GM12891 (cell line): ENCODE results near the gene CCZ1B.
"Not testable (repeated sequence)": the region's sequence is repeated elsewhere in the genome, so short reads cannot be mapped to it uniquely, and the experiment has no call there.

Experiments used
- DNase-seq: peaks from one replicate; pipeline ENCODE4 v3.0.0; 2011; ENCODE audit warnings: low spot score; ENCODE audit not compliant: insufficient read length
- FAIRE-seq: peaks from 2 replicates; lab custom pipeline; 2011; peaks lifted over from hg19 to GRCh38; lab: Jason Lieb, UNC
- PAX5 ChIP-seq: IDR thresholded peaks from 2 replicates; pipeline ENCODE4 v1.6.1; 2011; ENCODE audit warnings: low read length, moderate library complexity, mild to moderate bottlenecking; ENCODE audit not compliant: insufficient read depth, severe bottlenecking
- POLR2A ChIP-seq: IDR thresholded peaks from 2 replicates; pipeline ENCODE4 v1.6.1; 2011; ENCODE audit warnings: low read depth, low read length, control low read depth
- POLR2AphosphoS5 ChIP-seq: IDR thresholded peaks from 2 replicates; pipeline ENCODE4 v1.6.1; 2011; ENCODE audit warnings: low read depth, low read length, control low read depth
- POU2F2 ChIP-seq: IDR thresholded peaks from 2 replicates; pipeline ENCODE4 v1.6.1; 2011; ENCODE audit warnings: low read depth, mild to moderate bottlenecking, control low read depth, low read length, moderate library complexity
- SPI1 ChIP-seq: IDR thresholded peaks from 2 replicates; pipeline ENCODE4 v1.6.1; 2011; ENCODE audit warnings: low read depth, low read length, control low read depth

CCZ1B gene

GRCh38 chr7:6835521-6835920, 9.4 kb upstream of the CCZ1B start:
- not testable (repeated sequence) for FAIRE-seq, DNase-seq

- TF ChIP-seq POLR2A (no peak), POU2F2 (no peak), SPI1 (no peak), POLR2AphosphoS5 (no peak), PAX5 (no peak)
- DNase-seq (no peak), FAIRE-seq (no peak)
Measured at GRCh38 chr7:6833636-6834035, 7.6 kb upstream of the CCZ1B start.

GRCh38 chr7:6831018-6831725, 5.1 kb upstream of the CCZ1B start:
- TF ChIP-seq POU2F2: no peak
- DNase-seq (no peak), FAIRE-seq (no peak)

- DNase-seq, FAIRE-seq: not testable (repeated sequence)
Measured at GRCh38 chr7:6830026-6830425, 4.0 kb upstream of the CCZ1B start.

- not testable (repeated sequence) for DNase-seq, FAIRE-seq
Measured at GRCh38 chr7:6829616-6830015, 3.5 kb upstream of the CCZ1B start.

- DNase-seq, FAIRE-seq: not testable (repeated sequence)
Measured at GRCh38 chr7:6827180-6827579, 1.1 kb upstream of the CCZ1B start.

- not testable (repeated sequence) for FAIRE-seq, DNase-seq
Measured at GRCh38 chr7:6825236-6826125, 594 bp downstream of the CCZ1B start.

- not testable (repeated sequence) for DNase-seq, FAIRE-seq
Measured at GRCh38 chr7:6821622-6822021, 4.5 kb downstream of the CCZ1B start.

- not testable (repeated sequence) for FAIRE-seq, DNase-seq
Measured at GRCh38 chr7:6815470-6815869, 10.6 kb downstream of the CCZ1B start.

GRCh38 chr7:6813011-6813410, 13.1 kb downstream of the CCZ1B start:
- FAIRE-seq, DNase-seq: not testable (repeated sequence)

- FAIRE-seq, DNase-seq: not testable (repeated sequence)
Measured at GRCh38 chr7:6807959-6808358, 18.1 kb downstream of the CCZ1B start.

- not testable (repeated sequence) for FAIRE-seq
Measured at GRCh38 chr7:6807393-6807918, 18.6 kb downstream of the CCZ1B start.

GRCh38 chr7:6800331-6800730, 25.7 kb downstream of the CCZ1B start:
- not testable (repeated sequence) for FAIRE-seq, DNase-seq

More at GRCh38 chr7:6807393-6807918, 18.6 kb downstream of the CCZ1B start:
- DNase-seq: not testable (repeated sequence)

- FAIRE-seq, DNase-seq: not testable (repeated sequence)
Measured at GRCh38 chr7:6799887-6800286, 26.2 kb downstream of the CCZ1B start.

GRCh38 chr7:6798047-6798446, 28.0 kb downstream of the CCZ1B start:
- FAIRE-seq, DNase-seq: not testable (repeated sequence)

- not testable (repeated sequence) for FAIRE-seq, DNase-seq
Measured at GRCh38 chr7:6797218-6797617, 28.9 kb downstream of the CCZ1B start.

GRCh38 chr7:6794276-6794675, 31.8 kb downstream of the CCZ1B start:
- FAIRE-seq, DNase-seq: not testable (repeated sequence)

GRCh38 chr7:6792113-6792872, 33.8 kb downstream of the CCZ1B start:
- FAIRE-seq, DNase-seq: not testable (repeated sequence)
